HepG2 (cell line): ENCODE measurements around the gene TSPYL1. TPM values are rescaled to one million over a fixed set of nuclear protein-coding genes. Genes with fewer than 3 reads are reported as not detected.

ENCODE experiments used
- CENPT ChIP-seq: sonication (generic); formaldehyde crosslinking; IDR thresholded peaks from 2 replicates; pipeline ENCODE4 v1.8.0; 2022; ENCODE audit warnings: low read depth, mild to moderate bottlenecking, moderate library complexity, missing genetic modification reagents
- EP300 ChIP-seq, 3 experiments: sonication (generic) in 1 of 3; formaldehyde crosslinking in 1 of 3; IDR thresholded peaks; 2 replicates each; pipeline versions ENCODE4 v1.5.1 to v1.6.1; 2011 to 2020; ENCODE audit warnings: low read depth in 2 of 3, low read length in 2 of 3, borderline replicate concordance in 1 of 3, improper control_type of control experiment in 1 of 3, mild to moderate bottlenecking in 1 of 3, missing genetic modification reagents in 1 of 3, moderate library complexity in 1 of 3
- FOSL1 ChIP-seq: sonication (generic); formaldehyde crosslinking; IDR thresholded peaks from 2 replicates; pipeline ENCODE4 v1.9.0; 2021; ENCODE audit warnings: missing genetic modification reagents, borderline replicate concordance
- GATAD1 ChIP-seq: IDR thresholded peaks from 2 replicates; pipeline ENCODE4 v1.6.1; 2016; ENCODE audit warnings: missing genetic modification reagents, missing compliant biosample characterization
- KDM5A ChIP-seq: fragments of 200-600 bp; sonication (generic); IDR thresholded peaks from 2 replicates; pipeline ENCODE4 v1.7.0; 2018; ENCODE audit warnings: antibody characterized with exemption, mild to moderate bottlenecking, low read length, borderline replicate concordance
- KLF15 ChIP-seq: sonication (generic); formaldehyde crosslinking; IDR thresholded peaks from 2 replicates; pipeline ENCODE4 v1.8.1; 2023; ENCODE audit warnings: borderline replicate concordance, mild to moderate bottlenecking, inconsistent platforms, missing genetic modification reagents, mixed read lengths
- MED1 ChIP-seq: sonication (generic); formaldehyde crosslinking; IDR thresholded peaks from 2 replicates; pipeline ENCODE4 v1.4.0; 2020; ENCODE audit warnings: missing genetic modification reagents
- NRL ChIP-seq: sonication (generic); formaldehyde crosslinking; IDR thresholded peaks from 2 replicates; pipeline ENCODE4 v1.5.0; 2020; ENCODE audit warnings: missing genetic modification reagents, mild to moderate bottlenecking, moderate library complexity, borderline replicate concordance
- RBM22 ChIP-seq: fragments of 200-400 bp; formaldehyde crosslinking; optimal IDR thresholded peaks from 2 replicates; pipeline ENCODE3; 2017; ENCODE audit warnings: mild to moderate bottlenecking, low read length, moderate library complexity
- RNF2 ChIP-seq: fragments of 450-650 bp; conservative IDR thresholded peaks from 2 replicates; pipeline ENCODE4 v1.6.1; 2016; ENCODE audit warnings: low read depth
- SSRP1 ChIP-seq: IDR thresholded peaks from 2 replicates; pipeline ENCODE4 v1.6.1; 2016; ENCODE audit warnings: control low read depth
- SYNCRIP ChIP-seq: fragments of 200-400 bp; formaldehyde crosslinking; IDR thresholded peaks from 2 replicates; pipeline ENCODE4 v1.6.1; 2018; ENCODE audit warnings: mild to moderate bottlenecking, low read depth, low read length; ENCODE audit not compliant: insufficient read depth
- ZNF160 ChIP-seq: sonication (generic); formaldehyde crosslinking; IDR thresholded peaks from 2 replicates; pipeline ENCODE4 v1.8.0; 2022; ENCODE audit warnings: mild to moderate bottlenecking, inconsistent platforms, missing genetic modification reagents
- ZNF260 ChIP-seq: sonication (generic); formaldehyde crosslinking; IDR thresholded peaks from 2 replicates; pipeline ENCODE4 v1.4.0; 2020; ENCODE audit warnings: missing genetic modification reagents, low read depth, mild to moderate bottlenecking, borderline replicate concordance
- ZNF296 ChIP-seq: sonication (generic); formaldehyde crosslinking; conservative IDR thresholded peaks from 2 replicates; pipeline ENCODE4 v1.5.0; 2020; ENCODE audit warnings: mild to moderate bottlenecking, missing genetic modification reagents
- ZNF530 ChIP-seq: sonication (generic); formaldehyde crosslinking; IDR thresholded peaks from 2 replicates; pipeline ENCODE4 v1.5.0; 2020; ENCODE audit warnings: low read depth, mild to moderate bottlenecking, missing genetic modification reagents
- ZNF577 ChIP-seq: sonication (generic); formaldehyde crosslinking; IDR thresholded peaks from 2 replicates; pipeline ENCODE4 v1.4.0; 2020; ENCODE audit warnings: mild to moderate bottlenecking, low read depth, missing genetic modification reagents, borderline replicate concordance
- ZNF788 ChIP-seq: sonication (generic); formaldehyde crosslinking; IDR thresholded peaks from 2 replicates; pipeline ENCODE4 v1.5.0; 2020; ENCODE audit warnings: mild to moderate bottlenecking, missing genetic modification reagents, borderline replicate concordance
- polyA plus RNA-seq, 8 experiments: library from polyadenylated mRNA; depleted of rRNA in 3 of 8; stranded (reverse) in 7 of 8; unstranded in 1 of 8; fragments of >200 nt; fragmentation: Illumina TruSeq in 4 of 8; extraction: Trizol in 4 of 8; gene quantifications; 2 replicates each; pipeline versions ENCODE4 v1.2.1 to v1.2.3, GENCODE V29; 2011 to 2016; ENCODE audit warnings: low read depth in 4 of 8, missing spikeins in 1 of 8, mixed read lengths in 1 of 8; ENCODE audit not compliant: insufficient read depth in 1 of 8
- total RNA-seq, 5 experiments: library from RNA; depleted of rRNA; stranded (reverse); fragments of >200 nt; fragmentation: Illumina TruSeq; extraction: Trizol; gene quantifications; 2 replicates each; pipeline ENCODE4 v1.2.3, GENCODE V29; 2016; ENCODE audit warnings: low read depth in 1 of 5
- TF ChIP-seq, protein P1 (sequence below): sonication (generic); formaldehyde crosslinking; IDR thresholded peaks from 2 replicates; pipeline ENCODE4 v1.8.1; 2022; ENCODE audit warnings: mild to moderate bottlenecking, missing genetic modification reagents
- TF ChIP-seq, protein P2 (sequence below): sonication (generic); formaldehyde crosslinking; IDR thresholded peaks from 2 replicates; pipeline ENCODE4 v1.4.0; 2020; ENCODE audit warnings: missing genetic modification reagents
- TF ChIP-seq, protein P3 (sequence below): sonication (generic); formaldehyde crosslinking; IDR thresholded peaks from 2 replicates; pipeline ENCODE4 v1.5.0; 2020; ENCODE audit warnings: missing genetic modification reagents
- TF ChIP-seq, protein P4 (sequence below): sonication (generic); formaldehyde crosslinking; IDR thresholded peaks from 2 replicates; pipeline ENCODE4 v1.4.0; 2020; ENCODE audit warnings: missing genetic modification reagents, low read depth, mild to moderate bottlenecking, borderline replicate concordance
- TF ChIP-seq, protein P5 (sequence below): IDR thresholded peaks from 2 replicates; pipeline ENCODE4 v1.6.1; 2012; ENCODE audit warnings: inconsistent platforms

TSPYL1 gene
- total and polyA plus RNA-seq, 2 of the 13 experiments (the other 11 are each of a cell fraction or from before 2014, with no cell fraction given) = 28.3 to 93.0 TPM

DNA sequence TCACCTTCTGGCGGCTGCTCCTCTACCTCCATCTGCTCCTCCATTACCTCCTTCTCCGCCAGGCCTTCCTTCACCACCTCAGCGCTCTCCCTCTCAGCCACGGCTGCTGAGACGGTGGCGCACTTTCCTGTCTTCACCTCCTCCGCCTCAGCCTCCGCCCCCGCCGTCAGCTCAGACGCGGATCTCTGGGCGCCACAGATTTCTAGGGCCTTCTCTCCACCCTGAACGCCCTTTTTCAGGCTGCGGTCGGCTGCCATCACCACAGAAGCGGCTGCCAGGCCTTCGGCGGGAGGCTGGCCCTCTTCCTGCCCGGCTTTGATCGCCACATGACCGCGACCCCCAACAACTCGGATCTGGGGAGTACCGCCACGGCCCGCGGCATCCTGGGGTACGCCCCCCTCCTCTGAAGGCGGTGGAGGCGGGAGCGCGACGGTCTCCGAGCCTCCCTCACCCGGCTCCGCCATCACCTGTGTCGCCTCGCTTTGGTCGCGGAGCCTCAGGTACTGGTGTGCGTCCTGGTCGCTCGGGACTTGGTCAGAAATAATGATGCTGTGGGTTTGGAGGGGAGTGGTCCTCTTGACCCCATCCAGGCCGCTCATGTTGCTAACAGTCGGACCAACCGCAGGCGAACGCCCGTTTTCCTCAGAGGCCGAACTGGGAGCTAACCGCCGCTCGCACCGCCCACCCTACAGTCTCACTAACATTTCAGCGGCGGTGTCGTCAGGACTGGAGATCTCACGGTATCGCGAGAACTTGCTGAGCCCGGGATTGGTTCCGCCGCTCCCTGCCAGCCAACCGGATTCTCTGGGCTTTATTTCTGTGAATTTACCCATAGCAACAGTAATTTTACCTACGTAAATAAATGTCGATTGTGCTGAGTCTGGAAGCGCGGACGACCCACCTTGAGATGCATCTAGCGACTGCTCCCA lies at the start of gene TSPYL1 (continued):
- TF ChIP-seq, protein P1, sequence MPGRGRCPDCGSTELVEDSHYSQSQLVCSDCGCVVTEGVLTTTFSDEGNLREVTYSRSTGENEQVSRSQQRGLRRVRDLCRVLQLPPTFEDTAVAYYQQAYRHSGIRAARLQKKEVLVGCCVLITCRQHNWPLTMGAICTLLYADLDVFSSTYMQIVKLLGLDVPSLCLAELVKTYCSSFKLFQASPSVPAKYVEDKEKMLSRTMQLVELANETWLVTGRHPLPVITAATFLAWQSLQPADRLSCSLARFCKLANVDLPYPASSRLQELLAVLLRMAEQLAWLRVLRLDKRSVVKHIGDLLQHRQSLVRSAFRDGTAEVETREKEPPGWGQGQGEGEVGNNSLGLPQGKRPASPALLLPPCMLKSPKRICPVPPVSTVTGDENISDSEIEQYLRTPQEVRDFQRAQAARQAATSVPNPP = peak; percentile 77
- TF ChIP-seq, protein P2, sequence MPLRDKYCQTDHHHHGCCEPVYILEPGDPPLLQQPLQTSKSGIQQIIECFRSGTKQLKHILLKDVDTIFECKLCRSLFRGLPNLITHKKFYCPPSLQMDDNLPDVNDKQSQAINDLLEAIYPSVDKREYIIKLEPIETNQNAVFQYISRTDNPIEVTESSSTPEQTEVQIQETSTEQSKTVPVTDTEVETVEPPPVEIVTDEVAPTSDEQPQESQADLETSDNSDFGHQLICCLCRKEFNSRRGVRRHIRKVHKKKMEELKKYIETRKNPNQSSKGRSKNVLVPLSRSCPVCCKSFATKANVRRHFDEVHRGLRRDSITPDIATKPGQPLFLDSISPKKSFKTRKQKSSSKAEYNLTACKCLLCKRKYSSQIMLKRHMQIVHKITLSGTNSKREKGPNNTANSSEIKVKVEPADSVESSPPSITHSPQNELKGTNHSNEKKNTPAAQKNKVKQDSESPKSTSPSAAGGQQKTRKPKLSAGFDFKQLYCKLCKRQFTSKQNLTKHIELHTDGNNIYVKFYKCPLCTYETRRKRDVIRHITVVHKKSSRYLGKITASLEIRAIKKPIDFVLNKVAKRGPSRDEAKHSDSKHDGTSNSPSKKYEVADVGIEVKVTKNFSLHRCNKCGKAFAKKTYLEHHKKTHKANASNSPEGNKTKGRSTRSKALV (CRISPR knock-in tag) = peak; percentile 62
- TF ChIP-seq, protein P3, sequence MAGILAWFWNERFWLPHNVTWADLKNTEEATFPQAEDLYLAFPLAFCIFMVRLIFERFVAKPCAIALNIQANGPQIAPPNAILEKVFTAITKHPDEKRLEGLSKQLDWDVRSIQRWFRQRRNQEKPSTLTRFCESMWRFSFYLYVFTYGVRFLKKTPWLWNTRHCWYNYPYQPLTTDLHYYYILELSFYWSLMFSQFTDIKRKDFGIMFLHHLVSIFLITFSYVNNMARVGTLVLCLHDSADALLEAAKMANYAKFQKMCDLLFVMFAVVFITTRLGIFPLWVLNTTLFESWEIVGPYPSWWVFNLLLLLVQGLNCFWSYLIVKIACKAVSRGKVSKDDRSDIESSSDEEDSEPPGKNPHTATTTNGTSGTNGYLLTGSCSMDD (CRISPR knock-in tag) = no peak; the same call in 1 of the 2 replicates
- TF ChIP-seq NRL (peak; percentile 93), ZNF577 (CRISPR knock-in tag) (no peak), ZNF296 (CRISPR knock-in tag) (no peak; the same call in 1 of the 2 replicates), MED1 (CRISPR knock-in tag) (peak; percentile 79), RBM22 (no peak), SSRP1 (CRISPR knock-in tag) (peak; percentile 37; the same call in 1 of the 2 replicates), GATAD1 (CRISPR knock-in tag) (peak; percentile 84), KLF15 (CRISPR knock-in tag) (0 out of 2 replicates have a peak, but pooled peaks have one; percentile 47), RNF2 (no peak), CENPT (CRISPR knock-in tag) (no peak; the same call in 1 of the 2 replicates), SYNCRIP (no peak), ZNF160 (CRISPR knock-in tag) (no peak), ZNF788 (CRISPR knock-in tag) (peak; percentile 55; the same call in 1 of the 2 replicates), ZNF260 (CRISPR knock-in tag) (no peak), ZNF530 (CRISPR knock-in tag) (no peak), EP300 (IDR thresholded peaks at IDR 0.05; ENCODE audit: low read depth in 2 of 2, low read length in 2 of 2) (peak in 1 of 2 experiments; percentile 73; a peak in 2 of 4 replicates), EP300 (CRISPR knock-in tag; IDR thresholded peaks at IDR 0.05; ENCODE audit: borderline replicate concordance) (no peak), KDM5A (peak; percentile 79), FOSL1 (CRISPR knock-in tag) (no peak)
- TF ChIP-seq, protein P4, sequence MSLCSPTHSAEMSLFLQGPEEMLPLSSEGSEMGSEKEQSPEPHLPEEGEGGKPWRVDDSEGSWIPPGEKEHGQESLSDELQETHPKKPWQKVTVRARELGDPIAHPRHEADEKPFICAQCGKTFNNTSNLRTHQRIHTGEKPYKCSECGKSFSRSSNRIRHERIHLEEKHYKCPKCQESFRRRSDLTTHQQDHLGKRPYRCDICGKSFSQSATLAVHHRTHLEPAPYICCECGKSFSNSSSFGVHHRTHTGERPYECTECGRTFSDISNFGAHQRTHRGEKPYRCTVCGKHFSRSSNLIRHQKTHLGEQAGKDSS (CRISPR knock-in tag) = peak; percentile 81; the same call in 1 of the 2 replicates
- TF ChIP-seq, protein P5, sequence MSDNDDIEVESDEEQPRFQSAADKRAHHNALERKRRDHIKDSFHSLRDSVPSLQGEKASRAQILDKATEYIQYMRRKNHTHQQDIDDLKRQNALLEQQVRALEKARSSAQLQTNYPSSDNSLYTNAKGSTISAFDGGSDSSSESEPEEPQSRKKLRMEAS = peak; percentile 52; the same call in 1 of the 2 replicates
